Measurements from ENCODE around the gene EDARADD. TPM values are rescaled to one million over a fixed set of nuclear protein-coding genes. Genes with fewer than 3 reads are reported as not detected.

The EDARADD gene
- total RNA-seq, 6 experiments from 2014 or later: 0.43 TPM; not detected in 4

GRCh38 chr1:236353813-236354212 lies 40.3 kb upstream of the EDARADD start:
- Mint-ChIP-seq H3K4me1 (ENCODE audit: low read depth) (no peaks in the 10 kb centered on the region), H3K36me3 (ENCODE audit: low read depth) (no peaks in the 10 kb centered on the region), H3K27me3 (ENCODE audit: insufficient read depth) (no peaks in the 10 kb centered on the region; the same call in 1 of the 2 replicates), H3K9me3 (peaks cover 27% of the 10 kb centered on the region), H3K27ac (no peak overlapping the region), H3K4me3 (no peak overlapping the region)
- DNase-seq: no peak
- no peak for TF ChIP-seq CTCF (IDR thresholded peaks at IDR 0.05)

DNA sequence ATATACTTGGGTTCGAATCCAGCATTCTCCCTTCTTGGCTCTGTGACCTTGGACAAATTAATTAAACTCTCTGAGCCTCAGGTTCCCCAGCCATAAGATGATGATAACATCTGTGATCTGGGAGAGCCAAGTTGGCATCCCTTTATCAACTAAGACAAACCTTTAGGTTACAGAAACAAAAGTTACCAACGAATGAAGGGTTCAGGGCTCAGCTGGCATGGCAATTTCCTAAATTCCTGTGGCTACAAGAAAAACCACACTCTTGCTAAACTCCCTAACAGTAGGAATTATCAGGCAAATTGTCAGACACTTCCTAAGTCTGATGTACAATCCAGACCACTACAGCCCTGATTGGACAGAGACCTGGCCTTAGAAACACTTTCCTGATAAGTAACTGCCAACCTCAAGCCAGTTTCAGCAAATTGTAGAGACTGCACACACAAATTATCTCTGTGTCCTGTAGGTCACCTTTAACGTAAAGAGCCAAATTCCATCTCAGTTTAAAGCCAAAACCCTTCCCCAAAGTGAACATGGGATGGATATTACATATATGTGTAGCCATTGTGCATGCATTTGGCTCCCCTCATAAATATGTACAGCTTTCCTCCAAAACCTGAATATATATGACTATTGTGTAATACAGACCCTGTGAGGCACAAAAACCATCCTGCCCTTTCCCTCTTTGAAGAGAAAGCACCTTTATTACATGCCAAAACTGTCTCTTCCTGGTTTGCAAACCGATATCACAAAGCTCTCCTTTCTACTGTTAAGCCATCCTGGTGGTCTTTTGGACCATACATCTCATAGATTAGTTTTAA lies 39.5 kb upstream of the EDARADD start:
- Mint-ChIP-seq H3K9me3 (peaks cover 23% of the 10 kb centered on the region), H3K4me3 (no peak overlapping the region), H3K36me3 (ENCODE audit: low read depth) (no peaks in the 10 kb centered on the region), H3K4me1 (ENCODE audit: low read depth) (no peaks in the 10 kb centered on the region), H3K27ac (no peak overlapping the region), H3K27me3 (ENCODE audit: insufficient read depth) (no peaks in the 10 kb centered on the region; the same call in 1 of the 2 replicates)
- DNase-seq: no peak
- TF ChIP-seq CTCF (IDR thresholded peaks at IDR 0.05): no peak

- Mint-ChIP-seq H3K27ac (no peak overlapping the region), H3K27me3 (ENCODE audit: insufficient read depth) (peaks cover 2% of the 10 kb centered on the region), H3K36me3 (ENCODE audit: low read depth) (no peaks in the 10 kb centered on the region), H3K9me3 (peaks cover 20% of the 10 kb centered on the region), H3K4me1 (ENCODE audit: low read depth) (no peaks in the 10 kb centered on the region), H3K4me3 (no peak overlapping the region)
- TF ChIP-seq CTCF (IDR thresholded peaks at IDR 0.05): no peak
- no peak for DNase-seq
Observed at GRCh38 chr1:236356141-236356540, 37.9 kb upstream of the EDARADD start.

GRCh38 chr1:236361909-236362590 lies 32.0 kb upstream of the EDARADD start:
- H3K27ac Mint-ChIP-seq: no peak overlapping the region
- H3K4me1 Mint-ChIP-seq (ENCODE audit: low read depth): no peaks in the 10 kb centered on the region
- H3K9me3 Mint-ChIP-seq: peaks cover 22% of the 10 kb centered on the region
- TF ChIP-seq CTCF (IDR thresholded peaks at IDR 0.05): no peak
- H3K36me3 Mint-ChIP-seq (ENCODE audit: low read depth): no peaks in the 10 kb centered on the region
- no peak for DNase-seq
- H3K27me3 Mint-ChIP-seq (ENCODE audit: insufficient read depth): peaks cover 2% of the 10 kb centered on the region
- H3K4me3 Mint-ChIP-seq: no peak overlapping the region

- Mint-ChIP-seq H3K27ac (no peak overlapping the region), H3K27me3 (ENCODE audit: insufficient read depth) (peaks cover 2% of the 10 kb centered on the region), H3K36me3 (ENCODE audit: low read depth) (no peaks in the 10 kb centered on the region), H3K4me1 (ENCODE audit: low read depth) (no peaks in the 10 kb centered on the region), H3K9me3 (peaks cover 18% of the 10 kb centered on the region; the same call in 1 of the 2 replicates), H3K4me3 (no peak overlapping the region)
- no peak for DNase-seq
- TF ChIP-seq CTCF (IDR thresholded peaks at IDR 0.05): no peak
Observed at GRCh38 chr1:236363237-236363636, 30.8 kb upstream of the EDARADD start.
